ENCODE results near the gene LGALS7.

DNA sequence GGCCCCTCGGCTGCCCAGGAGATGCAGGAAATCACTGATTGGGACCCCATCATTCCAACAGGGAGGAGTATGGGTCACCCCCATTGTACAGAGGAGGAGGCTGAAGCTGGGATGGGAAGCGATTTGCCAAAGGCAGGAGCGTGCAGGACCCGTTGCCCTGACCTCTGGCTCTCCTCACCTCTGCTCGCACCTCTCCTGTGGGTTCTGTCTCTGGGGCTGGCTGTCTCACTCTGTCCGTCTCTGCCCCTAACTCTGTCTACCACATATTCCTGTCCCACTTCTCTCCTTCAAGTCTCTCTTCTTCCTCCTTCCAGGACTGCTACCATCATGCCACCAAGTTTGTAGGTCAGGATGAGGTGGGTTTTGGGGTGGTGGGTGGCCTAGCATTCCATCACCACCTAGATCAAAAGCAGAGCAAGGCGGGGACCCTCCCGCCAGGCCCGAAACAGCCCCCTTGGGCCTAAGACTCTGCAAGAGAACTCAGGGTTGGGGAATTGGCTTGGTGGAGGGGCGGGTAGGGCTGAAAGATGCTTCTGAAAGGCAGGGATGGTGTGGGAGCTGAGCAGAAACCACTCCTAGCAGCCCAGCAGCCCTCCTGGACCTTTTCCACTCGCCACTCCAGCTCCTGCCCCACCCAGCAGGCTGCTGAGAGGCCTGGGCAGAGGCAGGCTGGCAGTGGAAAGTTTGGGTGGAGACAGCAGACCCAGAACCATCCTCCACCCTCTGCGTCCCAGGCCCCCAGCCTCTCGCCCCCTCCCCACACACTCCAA lies 1.0 kb upstream of the LGALS7 start:
- no peak for TF ChIP-seq RAD21 (conservative IDR thresholded peaks at IDR 0.05)
- TF ChIP-seq, protein P1, sequence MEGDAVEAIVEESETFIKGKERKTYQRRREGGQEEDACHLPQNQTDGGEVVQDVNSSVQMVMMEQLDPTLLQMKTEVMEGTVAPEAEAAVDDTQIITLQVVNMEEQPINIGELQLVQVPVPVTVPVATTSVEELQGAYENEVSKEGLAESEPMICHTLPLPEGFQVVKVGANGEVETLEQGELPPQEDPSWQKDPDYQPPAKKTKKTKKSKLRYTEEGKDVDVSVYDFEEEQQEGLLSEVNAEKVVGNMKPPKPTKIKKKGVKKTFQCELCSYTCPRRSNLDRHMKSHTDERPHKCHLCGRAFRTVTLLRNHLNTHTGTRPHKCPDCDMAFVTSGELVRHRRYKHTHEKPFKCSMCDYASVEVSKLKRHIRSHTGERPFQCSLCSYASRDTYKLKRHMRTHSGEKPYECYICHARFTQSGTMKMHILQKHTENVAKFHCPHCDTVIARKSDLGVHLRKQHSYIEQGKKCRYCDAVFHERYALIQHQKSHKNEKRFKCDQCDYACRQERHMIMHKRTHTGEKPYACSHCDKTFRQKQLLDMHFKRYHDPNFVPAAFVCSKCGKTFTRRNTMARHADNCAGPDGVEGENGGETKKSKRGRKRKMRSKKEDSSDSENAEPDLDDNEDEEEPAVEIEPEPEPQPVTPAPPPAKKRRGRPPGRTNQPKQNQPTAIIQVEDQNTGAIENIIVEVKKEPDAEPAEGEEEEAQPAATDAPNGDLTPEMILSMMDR (IDR thresholded peaks at IDR 0.05; ENCODE audit: poor library complexity, severe bottlenecking), result no peak

Data from neural cell (in vitro differentiated cells).